Measurements from ENCODE around the gene ARMC7. TPM values are rescaled to one million over a fixed set of nuclear protein-coding genes. Genes with fewer than 3 reads are reported as not detected.

Gene ARMC7
- total RNA-seq, 1 experiment from 2014 or later = 10.9 TPM

DNA sequence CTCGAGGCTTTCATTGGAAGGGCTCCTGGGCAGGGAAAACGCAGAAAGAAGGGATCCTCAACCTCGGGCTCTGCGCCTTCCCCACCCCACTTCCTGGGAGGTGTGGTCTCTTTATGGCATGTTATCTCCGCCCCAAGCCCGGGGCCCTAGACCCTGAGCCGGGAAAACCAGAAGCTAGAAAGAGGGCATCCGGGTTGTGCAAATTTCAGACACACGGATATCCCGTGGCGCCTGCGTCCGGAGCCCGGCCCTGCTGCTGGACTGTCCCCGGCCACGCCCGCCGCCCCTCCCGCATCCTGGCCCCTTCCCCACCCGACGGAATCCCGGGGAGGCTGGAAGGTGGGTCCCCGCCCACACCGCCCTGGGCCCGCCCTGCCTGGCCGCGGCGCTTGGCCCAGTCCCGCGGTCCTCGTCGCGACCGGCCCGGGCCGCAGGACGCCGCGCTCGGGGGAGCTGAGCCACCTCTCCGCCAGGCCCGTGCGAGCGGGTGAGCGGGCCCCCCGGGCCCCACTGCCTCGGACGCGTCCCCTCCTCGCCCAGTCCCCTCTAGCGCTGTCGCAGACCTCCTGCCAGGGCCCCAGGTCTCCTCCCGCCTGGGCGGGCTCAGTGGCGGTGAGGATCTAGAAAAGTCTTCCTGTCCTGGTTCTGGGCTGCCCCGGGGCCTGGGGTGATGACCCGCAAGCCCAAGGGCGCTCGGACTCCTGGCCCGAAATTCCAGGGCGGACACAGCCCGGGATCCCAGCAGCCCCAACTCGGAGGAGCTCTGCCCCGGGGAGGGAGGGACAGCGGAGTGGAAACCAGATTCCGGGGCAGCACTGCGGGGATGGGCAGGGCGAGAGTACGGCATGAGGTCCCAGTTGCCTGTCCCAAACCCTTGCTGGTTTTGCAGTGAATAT lies 22.0 kb upstream of the ARMC7 start, which contains the start of gene SLC16A5:
Gene SLC16A5 (plus strand): TSS at position 397 of the 896 bp plus-strand sequence. CDS start 5,683 bp downstream, outside the sequence.
- H3K4me1 ChIP-seq = peaks cover 21% of the 10 kb centered on the region
- DNase-seq = no peak
- H3K27ac ChIP-seq = no peak within 1 kb of the TSS
- H3K36me3 ChIP-seq = no peaks in the 10 kb centered on the region
- H3K4me3 ChIP-seq = no peak within 1 kb of the TSS
- no peaks in the 10 kb centered on the region for H3K27me3 ChIP-seq
- no peaks in the 10 kb centered on the region for H3K9me3 ChIP-seq (replicated peaks)

DNA sequence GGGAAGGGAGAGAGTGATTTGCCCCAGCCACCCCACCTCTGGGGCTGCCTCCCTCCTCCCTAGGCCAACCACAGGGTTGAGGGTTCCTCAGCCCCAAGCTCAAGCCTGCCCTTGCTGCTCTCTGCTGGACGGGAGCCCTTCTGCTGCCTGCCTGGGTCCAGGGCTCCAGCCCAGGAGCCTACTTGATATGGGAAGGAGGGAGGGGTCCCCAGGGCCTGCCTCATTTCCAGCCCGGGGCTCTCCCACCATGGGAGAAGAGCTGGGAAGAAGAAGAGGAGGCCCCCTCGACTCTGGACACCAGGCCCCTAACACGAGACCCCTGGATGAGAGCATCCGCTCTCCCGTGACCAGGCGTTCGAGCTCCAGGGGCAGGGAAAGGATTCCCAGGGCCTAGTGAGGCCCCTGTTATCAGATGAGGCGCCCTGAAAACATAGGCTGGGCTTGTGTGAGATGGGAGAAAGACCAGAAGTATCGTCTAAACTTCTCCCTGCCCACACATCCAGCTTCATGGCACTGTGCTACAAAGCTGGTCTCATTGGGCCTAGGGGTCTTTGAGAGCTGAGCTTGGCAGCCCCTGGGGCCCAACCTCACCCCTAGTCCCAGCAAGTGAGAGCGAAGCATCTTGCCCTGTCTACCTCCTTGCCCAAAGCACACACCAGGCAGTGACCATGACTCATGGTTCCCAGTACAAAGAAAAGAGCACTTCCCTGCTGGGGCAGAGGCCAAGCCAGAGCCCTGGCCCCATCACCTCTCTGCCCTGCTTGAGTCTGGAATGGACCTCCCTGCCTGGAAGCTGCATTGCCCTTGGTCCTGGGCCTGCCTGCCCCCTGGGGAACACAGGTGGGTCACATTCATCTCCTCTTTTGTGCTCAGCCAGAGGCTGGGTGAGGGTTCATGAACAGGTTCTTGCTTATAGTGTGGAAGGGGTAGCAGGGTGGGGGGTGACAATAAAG lies 21.0 kb upstream of the ARMC7 start:
- no peak for DNase-seq
- no peak overlapping the region for H3K4me3 ChIP-seq
- H3K9me3 ChIP-seq (replicated peaks) = no peaks in the 10 kb centered on the region
- no peaks in the 10 kb centered on the region for H3K27me3 ChIP-seq
- no peak overlapping the region for H3K27ac ChIP-seq
- H3K4me1 ChIP-seq = peaks cover 20% of the 10 kb centered on the region
- no peaks in the 10 kb centered on the region for H3K36me3 ChIP-seq

DNA sequence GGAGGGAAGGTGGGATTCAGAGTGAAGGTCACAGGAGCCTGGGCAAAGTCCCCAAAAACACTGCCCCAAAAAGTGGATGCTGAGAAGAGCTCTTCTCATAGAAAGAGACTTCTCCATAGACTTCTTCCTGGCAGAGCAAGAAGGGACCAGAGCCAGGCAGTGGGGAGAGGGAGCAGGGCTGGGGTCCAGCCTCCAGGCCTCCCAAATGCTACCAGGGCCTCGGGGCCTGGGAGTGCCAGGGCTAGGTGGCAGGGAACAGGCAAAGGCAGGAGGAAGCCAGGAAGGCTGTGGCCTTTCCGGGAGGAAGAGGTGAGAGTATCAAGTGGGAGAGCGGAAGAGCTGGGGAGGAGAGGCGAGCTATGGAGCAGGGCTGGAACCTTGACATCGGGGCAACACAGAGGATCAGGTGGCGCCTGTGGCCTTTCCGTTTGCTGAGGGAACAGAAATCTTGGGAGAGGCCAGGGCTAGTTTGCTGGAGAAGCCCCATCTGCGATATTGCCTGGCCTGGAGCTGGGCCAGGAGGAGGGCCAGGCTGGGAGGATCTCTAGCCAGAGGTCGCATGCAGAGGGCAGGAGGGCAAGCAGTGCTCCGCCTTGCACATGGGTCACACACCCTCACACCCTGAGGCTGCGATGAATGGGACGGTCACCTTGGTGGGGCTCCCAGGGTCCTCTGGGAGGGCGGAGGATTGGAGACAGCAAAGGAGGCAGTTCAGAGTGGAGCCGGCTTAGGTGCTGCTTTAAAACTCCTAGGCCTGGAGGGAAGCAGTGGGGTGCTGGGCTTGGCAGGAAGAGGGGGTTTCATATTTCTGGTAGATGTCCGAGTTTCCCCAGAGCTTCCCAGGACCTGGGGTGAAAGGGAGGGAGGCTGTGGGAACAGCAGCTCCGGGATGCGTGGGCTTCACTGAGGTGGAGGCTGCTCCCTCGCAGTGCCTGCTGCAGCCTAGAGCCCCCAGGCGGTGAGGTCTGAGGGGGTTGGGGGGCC lies 18.6 kb upstream of the ARMC7 start:
- Histone ChIP-seq H3K9me3 (replicated peaks) (no peaks in the 10 kb centered on the region), H3K27ac (no peak overlapping the region), H3K36me3 (no peaks in the 10 kb centered on the region), H3K4me3 (no peak overlapping the region), H3K27me3 (no peaks in the 10 kb centered on the region), H3K4me1 (peaks cover 18% of the 10 kb centered on the region)
- DNase-seq = peak; percentile 52 to 64

DNA sequence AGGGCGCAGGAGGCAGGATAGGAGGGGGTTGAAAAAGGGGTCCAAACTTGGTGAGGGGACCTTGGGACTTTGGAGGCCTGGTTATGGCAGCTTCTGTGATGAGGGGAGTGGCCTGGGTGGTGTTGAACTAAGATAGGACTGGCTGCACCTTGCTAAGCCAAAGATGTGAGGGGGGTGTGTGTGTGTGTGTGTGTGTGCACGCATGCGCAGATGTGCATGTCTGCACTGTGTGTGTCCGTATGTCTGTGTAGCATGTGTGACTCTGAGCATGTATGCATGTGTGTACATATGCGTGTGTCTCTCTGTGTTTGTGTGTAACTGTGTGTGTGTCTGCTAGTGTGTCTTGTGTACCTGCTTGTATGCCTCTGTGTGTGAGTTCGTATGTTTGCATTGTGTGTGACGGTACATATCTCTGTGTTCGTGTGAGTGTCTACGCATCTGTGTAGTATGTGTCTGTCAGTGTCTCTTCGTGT lies 17.9 kb upstream of the ARMC7 start:
- Histone ChIP-seq H3K9me3 (replicated peaks) (no peaks in the 10 kb centered on the region), H3K4me3 (no peak overlapping the region), H3K27me3 (no peaks in the 10 kb centered on the region), H3K27ac (no peak overlapping the region), H3K4me1 (peaks cover 20% of the 10 kb centered on the region), H3K36me3 (no peaks in the 10 kb centered on the region)
- DNase-seq = no peak

DNA sequence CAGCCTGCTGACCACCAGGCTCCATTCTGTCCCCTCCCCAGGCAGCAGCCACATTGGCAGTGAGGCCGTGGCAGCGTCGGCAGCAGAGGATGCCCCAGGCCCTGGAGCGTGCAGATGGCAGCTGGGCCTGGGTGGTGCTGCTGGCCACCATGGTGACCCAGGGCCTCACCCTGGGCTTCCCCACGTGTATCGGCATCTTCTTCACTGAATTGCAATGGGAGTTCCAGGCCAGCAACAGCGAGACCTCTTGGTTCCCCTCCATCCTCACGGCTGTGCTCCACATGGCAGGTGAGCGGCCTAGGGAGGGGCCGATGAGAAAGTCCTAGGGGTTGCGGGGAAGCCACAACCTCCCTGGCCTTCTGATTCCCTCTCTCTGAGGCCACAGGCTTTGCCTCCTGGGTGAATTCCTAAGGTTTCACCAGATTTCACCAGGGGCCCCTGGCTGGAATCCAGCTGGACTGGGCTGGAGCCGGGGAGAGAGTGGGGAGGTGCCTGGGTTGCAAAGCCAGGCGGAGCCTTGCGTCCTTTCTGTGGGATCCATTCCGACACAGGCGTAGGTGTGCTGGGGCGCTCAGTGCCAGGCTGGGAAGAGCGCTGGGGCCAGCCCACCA lies 16.1 kb upstream of the ARMC7 start:
- no peaks in the 10 kb centered on the region for H3K27me3 ChIP-seq

DNA sequence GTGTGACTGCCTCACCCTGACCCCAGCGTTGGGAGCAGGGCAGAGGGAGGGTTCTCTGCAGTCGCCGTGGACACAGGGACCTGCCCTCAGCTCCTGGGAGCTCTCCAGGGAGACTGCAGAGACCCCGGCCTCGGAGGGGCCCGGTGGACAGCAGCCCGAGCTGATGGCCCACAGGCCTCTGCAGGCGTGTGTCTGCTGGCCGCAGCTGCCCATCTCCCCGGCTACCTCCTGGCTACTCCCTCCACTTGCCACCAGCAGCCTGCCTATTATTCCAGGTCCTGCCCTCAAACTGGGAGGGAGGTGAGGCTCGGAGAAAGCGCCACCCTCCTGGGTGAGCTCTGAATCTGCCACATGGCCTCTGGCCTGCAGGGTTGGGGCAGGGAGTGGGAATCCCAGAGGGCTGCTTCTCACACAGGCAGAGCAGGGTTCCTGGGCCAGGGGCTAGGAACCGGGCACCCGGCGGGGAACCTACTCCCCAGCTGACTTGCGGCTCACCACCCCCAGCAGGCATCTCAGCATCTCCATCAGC lies 14.8 kb upstream of the ARMC7 start:
- peaks cover 20% of the 10 kb centered on the region for H3K4me1 ChIP-seq
- no peaks in the 10 kb centered on the region for H3K9me3 ChIP-seq (replicated peaks)
- no peaks in the 10 kb centered on the region for H3K27me3 ChIP-seq
- no peak overlapping the region for H3K27ac ChIP-seq
- no peak for DNase-seq
- H3K36me3 ChIP-seq = no peaks in the 10 kb centered on the region
- H3K4me3 ChIP-seq = no peak overlapping the region

More for the DNA sequence above, 16.1 kb upstream of the ARMC7 start:
- H3K27ac ChIP-seq = no peak overlapping the region
- peaks cover 20% of the 10 kb centered on the region for H3K4me1 ChIP-seq
- no peak for DNase-seq
- no peaks in the 10 kb centered on the region for H3K9me3 ChIP-seq (replicated peaks)
- H3K36me3 ChIP-seq = no peaks in the 10 kb centered on the region
- no peak overlapping the region for H3K4me3 ChIP-seq

DNA sequence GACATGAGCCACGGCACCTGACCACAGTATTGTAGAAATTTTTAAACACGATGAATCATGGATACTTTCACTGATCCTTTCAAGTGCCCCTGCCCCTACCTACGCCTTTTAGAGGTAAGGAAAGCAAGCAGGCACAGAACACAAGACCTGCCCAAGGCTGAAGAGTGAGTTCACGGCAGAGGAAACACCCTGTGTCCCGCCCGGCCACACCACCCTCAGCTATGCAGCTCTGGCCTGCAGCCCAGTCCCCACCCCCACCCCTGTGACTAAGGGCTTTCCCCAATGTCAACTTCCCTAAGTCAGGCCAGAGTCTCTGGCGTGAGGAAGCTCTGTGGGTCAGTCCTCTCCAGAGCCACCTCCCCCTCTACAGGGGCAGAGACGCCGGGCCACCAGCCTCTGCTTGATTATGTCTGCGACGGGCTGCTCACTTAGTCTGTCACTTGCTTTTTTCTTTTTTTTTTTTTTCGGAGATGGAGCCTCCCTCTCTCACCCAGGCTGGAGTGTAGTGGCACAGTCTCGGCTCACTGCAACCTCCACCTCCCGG lies 13.6 kb upstream of the ARMC7 start:
- no peak overlapping the region for H3K27ac ChIP-seq

DNA sequence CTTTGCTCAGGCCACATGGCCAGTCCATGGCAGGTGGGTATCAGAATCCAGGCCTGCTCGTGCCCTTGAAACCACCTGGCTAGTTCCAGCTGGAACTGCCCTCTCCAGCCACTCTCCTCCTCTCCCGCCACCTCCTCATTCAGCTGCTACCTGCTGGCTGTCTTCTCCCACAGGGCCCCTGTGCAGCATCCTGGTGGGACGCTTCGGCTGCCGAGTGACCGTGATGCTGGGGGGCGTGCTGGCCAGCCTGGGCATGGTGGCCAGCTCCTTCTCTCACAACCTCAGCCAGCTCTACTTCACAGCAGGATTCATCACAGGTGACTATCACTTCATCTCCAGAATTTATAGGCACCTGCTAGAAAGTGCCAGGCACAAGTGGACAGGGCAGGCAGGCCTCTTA lies 11.9 kb upstream of the ARMC7 start:
- Histone ChIP-seq H3K4me3 (no peak overlapping the region), H3K9me3 (replicated peaks) (no peaks in the 10 kb centered on the region), H3K36me3 (no peaks in the 10 kb centered on the region), H3K27me3 (no peaks in the 10 kb centered on the region), H3K4me1 (peaks cover 14% of the 10 kb centered on the region), H3K27ac (no peak overlapping the region)
- DNase-seq = no peak

More for the DNA sequence above, 13.6 kb upstream of the ARMC7 start:
- Histone ChIP-seq H3K9me3 (replicated peaks) (no peaks in the 10 kb centered on the region), H3K4me3 (no peak overlapping the region), H3K27me3 (no peaks in the 10 kb centered on the region), H3K4me1 (peaks cover 15% of the 10 kb centered on the region), H3K36me3 (no peaks in the 10 kb centered on the region)
- DNase-seq = peak; percentile 59 to 70

DNA sequence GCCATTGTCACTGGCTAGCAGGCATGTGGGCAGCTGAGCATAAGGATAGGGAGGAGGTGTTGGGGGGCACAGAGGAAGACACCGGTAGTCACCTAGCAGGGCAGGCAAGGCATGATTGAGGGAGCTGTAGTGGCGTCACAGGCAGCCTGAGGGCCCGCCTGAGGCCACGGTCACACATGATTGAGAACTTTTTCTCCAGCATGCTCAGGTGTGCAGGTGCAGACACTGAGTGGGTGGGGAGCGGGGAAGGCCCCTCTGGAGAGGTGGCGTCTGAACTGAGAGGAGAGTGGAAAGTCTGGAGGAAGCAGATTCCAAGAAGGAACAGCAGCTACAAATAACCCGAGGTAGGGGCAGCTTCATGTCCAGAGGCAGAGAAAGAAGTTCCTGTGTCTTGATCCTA lies 10.9 kb upstream of the ARMC7 start:
- Histone ChIP-seq H3K27me3 (no peaks in the 10 kb centered on the region), H3K27ac (no peak overlapping the region), H3K4me3 (no peak overlapping the region), H3K36me3 (no peaks in the 10 kb centered on the region), H3K9me3 (replicated peaks) (no peaks in the 10 kb centered on the region), H3K4me1 (peaks cover 14% of the 10 kb centered on the region)
- DNase-seq = no peak

DNA sequence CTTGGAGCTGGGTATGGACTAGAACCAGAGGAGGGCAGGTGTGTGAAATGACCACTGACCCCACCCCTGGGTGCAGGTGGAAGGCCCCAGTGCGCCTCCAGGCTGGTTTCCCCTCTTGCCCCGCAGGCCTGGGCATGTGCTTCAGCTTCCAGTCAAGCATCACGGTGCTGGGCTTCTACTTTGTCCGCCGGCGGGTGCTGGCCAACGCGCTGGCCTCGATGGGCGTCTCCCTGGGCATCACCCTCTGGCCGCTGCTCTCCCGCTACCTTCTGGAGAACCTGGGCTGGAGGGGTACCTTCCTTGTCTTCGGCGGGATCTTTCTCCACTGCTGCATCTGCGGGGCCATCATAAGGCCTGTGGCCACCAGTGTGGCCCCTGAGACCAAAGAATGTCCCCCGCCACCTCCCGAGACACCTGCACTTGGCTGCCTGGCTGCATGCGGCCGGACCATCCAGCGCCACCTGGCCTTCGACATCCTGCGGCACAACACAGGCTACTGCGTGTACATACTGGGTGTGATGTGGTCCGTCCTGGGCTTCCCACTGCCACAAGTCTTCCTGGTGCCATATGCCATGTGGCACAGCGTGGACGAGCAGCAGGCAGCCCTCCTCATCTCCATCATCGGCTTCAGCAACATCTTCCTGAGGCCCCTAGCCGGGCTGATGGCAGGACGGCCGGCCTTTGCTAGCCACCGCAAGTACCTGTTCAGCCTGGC lies 9.7 kb upstream of the ARMC7 start:
- H3K4me3 ChIP-seq = no peak overlapping the region
- H3K4me1 ChIP-seq = peaks cover 19% of the 10 kb centered on the region
- no peaks in the 10 kb centered on the region for H3K9me3 ChIP-seq (replicated peaks)
- peaks cover 4% of the 10 kb centered on the region; the same call in 1 of the 2 replicates for H3K27me3 ChIP-seq
- no peaks in the 10 kb centered on the region for H3K36me3 ChIP-seq
- no peak for DNase-seq
- no peak overlapping the region for H3K27ac ChIP-seq

DNA sequence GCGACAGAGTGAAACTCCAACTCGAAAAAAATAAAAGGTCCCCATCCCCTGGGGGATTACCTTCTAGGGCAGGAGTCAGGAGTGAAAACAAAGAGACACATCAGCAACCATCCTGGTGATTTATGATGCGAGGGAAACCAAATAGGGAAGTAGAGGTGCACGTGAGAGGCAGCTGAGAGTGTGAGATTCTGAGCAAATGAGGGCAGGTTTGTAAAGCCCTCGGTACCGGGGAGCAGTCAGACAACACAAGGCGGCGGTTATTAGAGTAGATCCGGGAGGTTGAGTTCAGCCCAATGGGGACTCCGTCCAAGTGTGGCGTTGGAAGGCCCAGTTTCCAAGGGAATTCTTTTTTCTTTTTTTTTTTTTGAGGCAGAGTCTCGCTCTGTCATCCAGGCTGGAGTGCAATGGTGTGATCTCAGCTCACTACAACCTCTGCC lies 7.4 kb upstream of the ARMC7 start:
- Histone ChIP-seq H3K4me1 (peaks cover 25% of the 10 kb centered on the region), H3K27ac (no peak overlapping the region), H3K36me3 (no peaks in the 10 kb centered on the region), H3K9me3 (replicated peaks) (no peaks in the 10 kb centered on the region), H3K4me3 (no peak overlapping the region), H3K27me3 (peaks cover 4% of the 10 kb centered on the region; the same call in 1 of the 2 replicates)
- no peak for DNase-seq

DNA sequence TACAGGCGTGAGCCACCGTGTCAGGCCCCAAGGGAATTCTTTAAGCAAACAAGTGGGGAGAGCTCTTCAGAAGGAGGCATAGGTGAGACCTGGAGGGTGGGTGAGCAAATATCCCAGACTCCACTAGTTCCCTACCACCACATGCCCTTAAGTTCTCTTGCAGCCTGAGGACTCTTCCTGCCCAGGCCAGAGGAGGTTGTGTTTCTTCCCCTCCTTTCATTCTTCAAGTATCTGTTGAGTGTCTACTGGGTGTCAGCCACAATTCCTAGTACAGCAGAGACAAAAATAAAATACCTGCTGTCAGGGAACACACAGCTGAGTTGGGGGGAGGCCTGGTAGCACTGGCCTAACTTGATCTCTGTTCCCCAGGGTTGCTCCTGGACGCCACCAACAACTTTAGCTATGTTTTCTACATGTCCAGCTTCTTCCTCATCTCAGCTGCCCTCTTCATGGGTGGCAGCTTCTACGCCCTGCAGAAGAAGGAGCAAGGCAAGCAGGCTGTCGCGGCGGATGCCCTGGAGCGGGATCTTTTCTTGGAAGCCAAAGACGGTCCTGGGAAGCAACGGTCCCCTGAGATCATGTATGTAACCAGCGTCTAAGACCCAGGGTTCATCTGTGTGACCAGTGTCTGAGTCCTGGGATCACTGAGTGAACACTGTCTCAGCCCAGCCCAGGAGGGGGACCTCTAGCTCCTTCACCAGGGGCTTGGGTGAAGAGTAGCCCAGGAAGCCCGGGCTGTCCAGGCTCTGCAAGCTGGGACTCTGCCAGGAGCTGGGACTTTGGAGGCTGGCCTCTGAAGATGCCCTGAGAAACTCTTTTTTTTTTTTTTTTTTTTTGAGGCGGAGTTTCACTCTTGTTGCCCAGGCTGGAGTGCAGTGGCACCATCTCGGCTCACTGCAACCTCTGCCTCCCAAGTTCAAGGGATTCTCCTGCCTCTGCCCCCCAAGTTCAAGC lies 5.9 kb upstream of the ARMC7 start:
- no peak for DNase-seq
- H3K9me3 ChIP-seq (replicated peaks) = no peaks in the 10 kb centered on the region
- H3K27me3 ChIP-seq = peaks cover 4% of the 10 kb centered on the region
- H3K4me1 ChIP-seq = peaks cover 25% of the 10 kb centered on the region
- no peak overlapping the region for H3K4me3 ChIP-seq
- no peaks in the 10 kb centered on the region for H3K36me3 ChIP-seq
- no peak overlapping the region for H3K27ac ChIP-seq

Measured in SJCRH30 (cell line).